T-helper 1 cell treated with Interleukin-12 subunit alpha and Interleukin-12 subunit beta and Interleukin-4 antibody, amounts not matched to agents 30 ng/mL and 1 ng/mL, for 36 hours (primary cell): ENCODE data around the gene NME7. TPM values are rescaled to one million over a fixed set of nuclear protein-coding genes. Genes with fewer than 3 reads are reported as not detected.
"Not testable (repeated sequence)": the region's sequence is repeated elsewhere in the genome, so short reads cannot be mapped to it uniquely, and the experiment has no call there.

Experiments used
- intact Hi-C: fragments of 100-400 bp; cut with micrococcal nuclease; formaldehyde crosslinking; loops from one replicate; pipeline ENCODE4 v1.15.1; 2024
- total RNA-seq: library from RNA; stranded (reverse); gene quantifications from 2 replicates; pipeline ENCODE4 v1.2.3, GENCODE V29; 2022

NME7 gene
- total RNA-seq, 1 donor from 2014 or later = 21.5 TPM

DNA sequence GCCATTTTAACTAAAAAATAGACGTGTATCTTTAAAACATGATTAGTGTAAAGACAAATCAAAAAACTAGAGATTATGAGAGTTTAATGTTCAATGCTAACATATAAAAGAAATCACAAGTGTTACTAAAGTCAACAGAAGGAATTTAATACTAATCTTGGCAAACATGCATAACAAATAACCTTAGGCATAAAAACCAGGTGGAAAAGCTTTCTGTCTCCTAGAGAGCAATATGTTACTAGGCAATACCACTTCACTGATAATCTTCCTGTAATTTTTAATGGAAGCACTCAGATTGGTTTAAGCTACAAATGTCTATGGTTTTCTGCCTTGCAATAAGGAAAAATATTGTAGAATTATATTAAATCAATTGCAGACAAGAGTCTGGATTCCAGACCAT is 121.9 kb downstream of the NME7 start:
- intact Hi-C loops = no loop called here

DNA sequence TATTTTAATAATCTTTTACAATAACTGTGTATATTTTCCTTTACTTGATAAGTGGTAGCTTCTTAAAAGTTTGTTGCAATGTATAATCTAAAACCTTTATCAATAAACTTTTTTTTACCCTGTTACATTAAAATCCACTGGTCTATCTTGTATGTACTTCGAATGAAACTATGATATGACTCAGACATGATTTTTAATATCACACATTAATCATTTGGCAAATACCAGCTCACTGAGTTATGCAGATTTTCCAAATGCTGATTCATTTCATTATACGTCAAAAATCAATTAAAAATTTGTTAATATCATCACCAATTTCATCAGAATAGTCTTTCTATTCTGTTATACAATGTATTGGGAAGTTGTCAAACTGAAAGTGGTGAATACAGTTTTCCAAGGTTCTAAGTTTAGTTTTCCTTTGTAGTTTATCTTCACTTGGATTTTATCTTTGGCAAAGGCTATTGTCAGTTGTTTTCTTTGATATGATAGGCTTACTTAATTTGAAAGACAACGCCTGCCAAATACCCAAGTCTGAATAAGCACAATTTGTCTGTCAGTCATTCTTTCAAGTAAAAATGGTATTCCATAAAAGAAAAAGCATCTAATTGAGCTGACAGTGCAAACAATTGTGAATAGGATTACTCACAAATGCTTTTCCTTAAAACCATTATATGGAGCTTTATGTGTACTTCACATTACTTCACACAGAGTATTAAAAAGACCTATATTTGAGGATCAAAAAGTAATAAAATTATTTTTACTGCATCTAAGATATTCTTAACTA is 127.0 kb downstream of the NME7 start:
- intact Hi-C loops = no loop called here

DNA sequence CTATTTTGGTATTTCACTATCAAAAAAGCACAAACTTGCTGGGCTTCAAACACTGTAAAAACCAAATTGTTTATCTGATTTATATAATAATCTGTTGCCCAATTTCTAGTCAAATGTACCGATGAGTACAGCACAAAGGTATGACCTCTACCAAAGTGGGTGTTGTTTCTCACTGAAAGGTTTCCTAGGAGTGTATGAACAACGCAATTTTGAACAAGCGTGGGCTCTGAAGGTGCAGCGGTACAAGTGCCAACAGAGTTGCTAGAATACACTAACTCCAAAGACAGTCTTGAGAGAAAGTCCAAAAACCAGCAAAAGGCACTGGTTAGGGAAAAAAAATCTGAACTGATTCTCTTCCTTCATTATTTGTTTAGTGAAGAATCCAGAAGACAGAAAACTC is 130.7 kb downstream of the NME7 start:
- intact Hi-C loops = no loop called here

DNA sequence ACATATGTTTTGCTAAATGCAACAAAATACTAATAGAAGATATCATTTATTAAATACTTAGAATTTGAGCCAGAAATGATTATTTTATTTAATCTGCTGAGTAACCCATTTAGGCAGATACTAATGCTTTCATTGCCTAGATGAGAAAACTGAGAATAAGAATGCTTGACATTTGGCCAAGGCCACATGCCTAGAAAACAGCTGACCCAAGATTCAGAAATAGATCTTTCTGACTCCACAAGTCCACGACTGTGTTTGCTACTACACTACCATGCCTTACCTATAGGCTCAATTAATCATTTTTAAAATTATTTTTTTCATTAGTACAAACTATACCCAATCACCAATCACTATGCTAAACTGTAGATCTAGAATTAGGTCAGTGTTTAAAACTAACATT is 131.5 kb downstream of the NME7 start:
- intact Hi-C loops = no loop called here

DNA sequence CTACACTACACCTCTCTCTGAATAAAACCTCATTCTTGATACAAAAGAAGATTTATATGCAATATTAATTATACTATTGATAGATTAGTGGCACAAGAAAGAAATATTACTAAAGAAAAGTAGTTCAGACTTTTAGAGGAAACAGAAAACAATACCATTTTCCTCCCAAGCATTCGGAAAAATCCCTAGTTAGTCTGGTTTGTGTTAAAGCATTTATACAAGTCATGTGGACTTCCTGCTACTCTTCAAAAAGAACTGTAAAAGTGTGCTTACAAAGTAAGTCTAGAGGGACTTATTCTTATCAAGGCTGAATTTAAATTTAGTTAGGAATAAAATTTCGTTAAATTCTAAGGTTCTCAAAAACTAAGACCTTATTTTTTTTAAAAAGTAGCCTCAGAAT is 132.0 kb downstream of the NME7 start:
- intact Hi-C loops = no loop called here

DNA sequence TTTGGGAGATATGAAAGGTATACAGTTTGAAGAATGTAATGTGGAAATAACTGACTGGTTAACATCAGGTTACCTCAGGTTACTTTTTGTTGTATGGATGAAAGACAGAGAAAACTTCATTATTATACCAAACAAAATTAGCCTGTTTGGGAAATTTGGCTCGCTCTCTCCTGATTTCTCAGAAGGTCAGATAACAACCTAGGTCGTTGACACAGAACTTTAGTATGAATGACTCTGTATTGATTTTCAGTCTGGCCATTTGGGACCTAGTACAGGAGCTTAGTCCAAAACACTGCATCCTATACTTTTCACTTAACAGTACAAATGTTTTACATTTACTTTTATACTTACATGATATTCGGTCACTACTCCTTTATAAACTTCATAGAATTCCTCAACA is 132.8 kb downstream of the NME7 start:
- intact Hi-C loops = no loop called here

DNA sequence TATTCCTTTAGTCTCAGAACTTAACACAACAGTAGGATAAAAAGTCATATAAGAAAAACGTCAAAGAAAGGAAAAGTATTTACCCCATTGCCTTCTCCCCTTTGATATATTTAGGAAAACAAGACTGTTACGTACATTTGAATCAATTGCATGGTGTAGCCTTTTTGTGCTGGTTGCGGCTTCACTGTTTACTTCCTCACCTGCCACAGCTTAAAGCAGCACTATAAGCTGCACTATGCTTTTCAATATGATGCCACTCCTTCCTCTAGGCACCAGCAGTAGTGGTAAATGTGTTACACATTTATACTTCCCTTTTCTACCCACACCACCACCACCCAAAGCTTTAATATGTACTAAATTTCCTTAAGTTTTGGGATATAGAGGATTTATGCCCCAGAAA is 150.0 kb downstream of the NME7 start:
- intact Hi-C loops = no loop called here

DNA sequence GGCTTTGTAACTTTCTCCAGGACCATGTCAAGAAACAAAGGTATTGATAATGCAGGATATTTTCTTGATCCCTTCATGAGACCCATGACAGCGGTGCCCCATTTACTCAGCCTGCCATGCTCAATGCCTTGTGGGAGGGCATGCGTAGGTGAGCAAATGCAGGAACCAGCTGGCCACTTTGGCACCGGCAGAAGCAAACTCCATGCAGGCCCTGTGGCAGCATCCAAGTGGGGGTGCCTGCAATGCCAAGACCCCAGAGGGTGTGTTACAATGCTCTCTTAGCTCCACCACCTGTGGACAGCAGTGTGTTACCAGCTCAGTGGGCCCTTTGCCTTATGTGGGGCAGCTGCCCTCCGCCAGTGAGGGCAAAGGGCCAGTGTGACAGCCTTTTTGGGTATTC is 153.0 kb downstream of the NME7 start:
- intact Hi-C loops = no loop called here

DNA sequence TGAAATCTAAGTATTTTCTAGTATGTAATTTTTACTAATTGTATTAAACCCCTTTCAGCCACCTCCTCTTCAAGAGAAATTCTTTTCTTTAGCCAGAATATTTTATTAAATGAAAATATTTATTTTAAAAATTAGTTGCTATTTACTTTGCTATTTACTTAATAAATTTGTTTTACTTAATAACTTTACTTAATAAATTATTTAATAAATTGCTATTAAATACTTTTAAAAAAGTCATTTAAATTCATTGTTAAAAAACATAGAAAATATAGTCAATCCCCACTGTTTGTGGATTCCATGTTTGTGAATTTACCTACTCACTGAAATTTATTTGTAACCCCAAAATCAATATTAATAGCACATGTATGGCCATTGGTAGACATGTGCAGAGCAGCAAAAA is 155.5 kb downstream of the NME7 start:
- intact Hi-C loops = no loop called here

DNA sequence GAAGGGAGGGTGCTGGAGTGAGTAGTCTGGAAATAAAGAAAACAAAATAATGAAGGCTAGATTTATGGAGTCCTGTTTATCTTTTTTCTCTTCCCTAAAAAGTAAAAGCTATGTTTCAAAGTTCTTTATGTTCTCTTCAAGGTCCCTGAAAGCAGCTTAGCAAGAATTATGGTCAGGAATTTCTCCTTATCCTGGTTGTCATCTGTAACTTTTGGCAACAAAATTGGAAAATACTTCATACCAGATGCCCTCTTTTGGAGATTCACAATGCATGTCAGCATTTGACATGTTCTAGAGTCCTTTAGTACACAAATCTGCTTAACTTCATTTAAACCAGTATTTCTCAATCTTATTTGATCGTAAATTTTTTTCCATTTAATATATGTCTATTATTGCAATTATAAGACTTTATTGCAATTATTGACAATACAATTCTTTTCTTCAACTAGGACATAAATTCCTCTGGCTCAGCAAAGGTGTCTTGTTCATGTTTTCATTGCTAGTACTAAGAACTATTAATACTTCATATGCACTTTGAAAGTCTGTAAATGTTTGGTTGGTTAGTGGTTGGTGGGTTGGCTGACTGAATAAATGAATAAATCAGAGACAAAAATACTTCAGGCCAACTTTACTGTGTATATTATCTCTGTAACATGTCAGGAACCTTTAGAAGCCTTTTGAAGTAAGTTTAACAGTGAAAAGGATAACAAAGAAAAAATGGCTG is 159.6 kb downstream of the NME7 start:
- intact Hi-C loops = no loop called here

DNA sequence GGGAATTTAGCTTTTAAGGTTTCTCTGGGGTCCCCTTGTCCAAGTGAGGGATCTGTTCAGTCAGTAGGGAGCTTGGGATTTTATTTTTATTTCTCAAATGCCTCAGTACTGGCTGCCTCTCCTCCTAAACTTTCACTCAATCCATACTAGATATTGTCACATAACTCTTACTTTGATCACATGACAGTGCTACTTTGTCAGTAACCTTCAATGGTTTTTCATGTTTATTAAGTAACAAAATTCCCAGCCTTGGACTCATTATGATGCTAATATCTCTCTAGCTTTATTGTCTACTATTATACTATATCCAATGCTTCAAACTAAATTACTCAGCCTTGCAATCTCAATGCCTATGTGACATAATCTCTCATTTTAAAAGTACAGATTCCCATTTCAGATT is 163.4 kb downstream of the NME7 start:
- intact Hi-C loops = no loop called here

DNA sequence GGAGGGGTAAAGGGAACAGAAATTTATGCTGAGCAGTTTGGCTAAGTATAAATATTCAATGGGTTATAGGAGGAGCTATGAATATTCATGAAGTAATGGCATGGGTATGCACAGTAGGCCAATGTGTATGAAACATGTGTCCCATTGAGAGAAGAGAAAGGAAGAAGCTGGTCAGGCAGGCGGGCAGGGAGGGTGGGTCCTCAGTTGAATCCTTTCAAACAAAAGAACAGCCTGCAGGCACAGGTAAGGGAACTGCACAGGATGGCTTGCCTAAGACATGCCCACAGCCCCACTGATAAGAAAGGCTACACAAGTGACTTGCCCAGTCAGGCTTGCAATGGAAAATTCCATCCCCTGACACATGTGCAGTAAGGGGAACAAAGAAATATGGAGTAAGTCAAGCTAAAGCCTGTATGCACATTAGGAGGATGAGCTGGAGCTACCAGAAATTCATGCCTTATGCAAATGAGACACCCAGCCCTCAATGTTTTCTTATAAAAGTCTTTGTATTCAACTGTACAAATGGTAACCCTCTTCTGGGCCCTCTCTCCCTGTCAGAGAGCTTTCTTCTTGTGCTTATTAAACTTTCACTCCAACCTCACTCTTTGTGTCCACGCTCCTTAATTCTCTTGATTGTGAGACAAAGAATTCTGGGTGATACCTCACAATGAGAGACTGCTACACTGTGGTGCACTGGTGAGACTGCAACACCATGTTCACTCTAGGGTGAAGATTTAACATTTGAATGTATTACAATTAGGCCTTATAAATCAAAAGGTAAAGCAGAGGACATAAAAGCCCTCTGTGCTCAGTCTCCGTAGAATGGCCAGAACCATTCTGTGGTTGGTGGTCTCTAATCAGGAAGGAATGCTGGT is 164.6 kb downstream of the NME7 start:
- intact Hi-C loops = no loop called here

DNA sequence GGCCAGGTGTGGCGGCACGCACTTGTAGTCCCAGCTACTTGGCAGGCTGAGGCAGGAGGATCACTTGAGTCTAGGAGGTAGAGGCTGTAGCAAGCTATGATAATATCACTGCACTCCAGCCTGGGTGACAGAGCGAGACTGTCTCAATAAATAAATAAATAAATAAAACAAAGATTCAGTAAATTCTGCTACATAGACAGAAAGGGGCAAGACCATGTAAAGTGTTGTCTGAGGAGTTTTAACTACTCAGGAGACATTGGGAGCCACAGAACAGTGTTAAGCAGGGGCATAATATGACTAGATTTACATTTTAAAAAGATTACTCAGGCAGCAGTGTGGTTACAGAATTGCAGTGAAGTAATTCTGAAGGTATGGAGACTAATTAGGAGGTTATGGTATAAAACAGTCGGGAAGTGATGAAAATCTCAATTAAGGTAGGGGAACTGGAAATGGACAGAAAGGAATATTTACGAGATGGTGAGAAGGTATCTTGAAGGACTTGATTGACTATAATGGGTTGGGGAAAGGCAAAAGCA is 166.4 kb downstream of the NME7 start:
- intact Hi-C loops = no loop called here

DNA sequence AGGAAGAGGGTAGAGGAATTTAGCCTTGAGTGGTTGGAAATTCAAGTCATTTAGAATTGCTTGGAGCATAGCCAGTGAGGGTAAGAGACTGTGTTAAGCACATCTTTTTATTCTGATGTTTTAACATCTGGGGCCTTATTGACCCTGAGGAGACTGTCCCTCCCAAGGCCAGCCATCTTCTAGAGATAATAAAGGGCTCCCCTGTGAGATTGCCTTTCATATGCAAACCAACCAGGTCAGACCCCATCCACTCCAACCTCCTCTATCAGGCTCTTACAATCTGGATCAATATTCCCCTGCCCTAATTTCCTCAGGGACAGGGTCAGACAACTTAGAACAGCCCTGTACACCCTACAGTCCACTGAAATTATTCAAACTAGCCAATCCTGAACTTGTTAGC is 167.3 kb downstream of the NME7 start:
- intact Hi-C loops = no loop called here

DNA sequence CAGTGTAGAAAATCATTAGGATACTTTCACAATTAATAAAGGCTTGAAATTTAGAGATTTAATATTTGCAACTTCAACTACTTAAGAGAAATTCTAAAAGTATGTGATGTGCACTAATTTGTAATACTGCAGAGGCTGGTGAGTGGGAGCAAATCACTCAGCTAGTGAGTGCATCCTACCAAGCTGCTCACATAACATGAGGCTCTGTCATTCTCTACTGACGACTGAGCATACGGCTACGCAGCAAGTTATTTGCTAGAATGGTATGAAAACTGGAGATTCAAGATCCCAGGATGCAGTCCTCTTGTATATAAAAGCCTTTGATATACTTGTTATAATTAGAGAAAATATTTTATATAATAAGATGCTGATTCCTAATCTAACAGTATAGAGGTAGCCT is 171.0 kb downstream of the NME7 start:
- intact Hi-C loops = no loop called here

DNA sequence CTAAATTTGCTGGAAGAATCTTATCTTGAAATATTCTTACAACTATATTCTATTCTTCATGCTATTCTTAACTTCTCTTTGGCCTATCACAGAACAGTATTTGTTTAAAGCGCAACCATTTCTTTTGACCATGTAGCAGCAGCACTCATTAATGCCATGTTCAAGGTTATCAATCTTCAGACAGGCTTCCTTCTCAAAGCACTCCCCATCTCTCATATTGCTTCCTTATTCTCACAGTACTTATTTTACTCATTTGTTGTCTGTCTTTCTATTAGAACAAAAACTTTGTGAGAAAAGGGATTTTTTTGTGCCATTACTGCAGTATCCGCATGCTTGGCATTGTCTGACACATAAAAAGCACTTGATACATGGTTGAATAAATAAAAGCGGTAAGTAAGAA is 171.4 kb downstream of the NME7 start:
- intact Hi-C loops = no loop called here

DNA sequence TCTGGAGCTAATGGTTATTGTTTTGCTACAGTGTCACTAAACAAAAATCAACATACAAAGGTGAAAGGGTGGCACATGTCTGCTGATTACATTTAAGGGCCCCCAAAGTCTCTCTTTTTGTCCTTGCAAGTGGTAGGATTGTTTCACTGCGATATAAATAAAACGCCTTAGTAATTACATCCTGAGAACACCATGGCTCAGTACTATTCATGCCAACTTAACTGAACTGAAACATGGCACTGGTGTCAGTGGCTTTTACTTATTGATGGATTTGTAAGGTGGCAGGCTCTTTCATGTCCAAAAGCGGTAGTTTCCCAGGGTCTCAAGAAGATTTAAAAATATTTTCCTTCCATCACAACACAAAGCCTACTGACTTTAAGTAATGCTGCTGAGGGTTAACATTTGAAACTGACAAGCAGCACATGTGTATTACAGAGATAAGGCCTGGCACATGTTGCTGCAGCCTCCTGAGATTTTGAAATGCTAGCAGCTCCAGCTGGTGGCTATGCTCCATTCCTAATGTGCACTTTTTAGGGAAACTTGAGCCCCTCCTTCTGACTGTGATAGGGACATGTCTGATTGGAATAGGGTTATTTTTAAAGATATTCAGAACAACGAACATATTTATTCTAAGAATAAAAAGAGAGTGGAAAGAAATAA is 174.3 kb downstream of the NME7 start:
- intact Hi-C loops = no loop called here

DNA sequence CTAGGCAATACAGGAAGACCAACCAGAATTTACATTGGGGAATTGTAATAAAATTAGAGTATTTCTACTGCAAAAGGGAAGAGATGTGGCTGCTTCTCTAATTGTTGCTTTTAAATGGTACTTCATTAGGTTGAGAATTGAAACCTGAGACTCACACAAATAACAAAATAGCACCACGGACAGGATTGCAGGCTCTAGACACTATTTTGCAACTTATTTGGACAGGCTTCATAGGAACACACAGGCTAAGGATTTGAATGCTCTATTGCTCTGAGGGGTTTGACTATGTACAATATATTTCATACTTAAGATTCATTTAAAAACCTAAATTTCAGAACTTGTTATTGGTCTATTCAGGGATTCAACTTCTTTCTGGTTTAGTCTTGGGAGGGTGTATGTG is 181.5 kb downstream of the NME7 start:
- intact Hi-C loops = no loop called here

DNA sequence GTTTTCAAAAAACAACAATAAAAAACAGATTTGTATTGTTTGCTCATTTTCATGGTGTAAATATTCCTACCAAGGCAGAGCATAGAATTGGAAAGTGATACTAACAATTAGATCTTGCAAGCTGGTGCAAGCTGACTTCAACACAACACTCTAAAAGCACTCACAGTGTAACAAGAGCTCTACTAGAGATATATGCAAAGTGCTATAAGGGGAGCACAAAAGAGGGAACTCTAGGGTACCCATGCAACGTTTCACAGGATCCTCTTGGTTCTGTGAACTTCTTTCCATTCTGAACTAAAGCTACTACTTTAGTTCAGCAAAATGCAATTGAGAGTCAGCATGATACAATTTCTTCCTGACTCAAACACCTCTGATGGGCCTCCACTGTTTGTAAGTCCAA is 182.8 kb downstream of the NME7 start:
- intact Hi-C loops = no loop called here

DNA sequence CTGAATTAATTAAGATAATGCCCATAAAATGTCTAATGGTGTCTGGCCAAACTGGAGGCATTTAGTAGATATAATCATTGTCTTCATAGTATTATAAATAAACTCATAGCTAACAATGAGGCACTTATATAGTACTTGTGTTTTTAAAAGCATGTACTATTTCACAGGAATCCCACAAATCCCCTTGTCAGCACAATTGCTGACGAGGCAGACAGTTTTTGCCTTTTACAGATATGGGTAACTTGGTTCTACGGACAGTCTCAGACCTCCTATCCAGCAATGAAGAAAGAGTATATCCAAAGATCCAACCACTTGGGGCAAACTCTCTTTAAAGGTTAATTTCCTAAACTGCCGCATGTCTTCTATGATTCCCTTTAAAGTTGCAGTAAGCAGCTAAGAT is 187.4 kb downstream of the NME7 start:
- intact Hi-C loops = no loop called here

DNA sequence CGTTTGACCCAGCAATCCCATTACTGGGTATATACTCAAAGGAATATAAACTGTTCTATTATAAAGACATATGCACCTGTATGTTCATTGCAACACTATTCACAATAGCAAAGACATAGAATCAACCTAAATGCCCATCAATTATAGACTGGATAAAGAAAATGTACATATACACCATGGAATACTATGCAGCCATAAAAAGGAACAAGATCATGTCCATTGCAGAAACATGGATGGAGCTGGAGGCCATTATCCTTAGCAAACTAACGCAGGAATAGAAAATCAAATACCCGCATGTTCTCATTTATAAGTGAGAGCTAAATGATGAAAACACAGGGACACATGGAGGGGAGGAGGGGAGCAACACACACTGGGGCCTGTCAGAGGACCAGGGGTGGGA is 188.2 kb downstream of the NME7 start:
- intact Hi-C loops = not testable (repeated sequence)
